HG03135 (cell line): ENCODE data around the gene FGF23.

Source experiments
- ATAC-seq: cut with Tn5 transposase; IDR thresholded peaks from one replicate; pipeline ENCODE4 v1.9.1; 2021; ENCODE audit warnings: mild to moderate bottlenecking, moderate library complexity; ENCODE audit not compliant: unreplicated experiment

The FGF23 gene

DNA sequence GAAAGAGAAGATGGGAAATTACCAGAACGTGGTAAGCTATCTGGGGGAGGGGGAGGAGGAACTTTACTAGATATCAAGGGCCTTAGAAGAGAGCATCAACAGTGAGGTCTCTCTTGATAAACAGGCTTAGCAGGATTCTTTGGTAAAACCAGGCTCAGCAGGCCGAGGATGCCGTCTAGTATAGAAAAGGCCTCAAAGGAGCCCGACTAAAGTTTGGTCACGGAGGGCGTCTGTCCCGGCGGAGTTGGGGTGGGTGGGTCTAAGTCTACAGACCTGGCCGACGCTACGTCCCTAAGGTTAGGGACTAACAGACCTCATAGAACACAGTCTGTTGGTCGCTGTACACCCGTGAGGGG, 59.0 kb downstream of the FGF23 start:
- ATAC-seq: peak; percentile 44
